Stimulated activated CD4-positive, alpha-beta T cell treated with anti-CD3 and anti-CD28 coated beads, Interleukin-15, amount 100 ng/mL, for 1 hour (primary cell): ENCODE data around the gene ACTR5.
A peak's percentile ranks its signal among the peaks of the same experiment; 100 is the strongest.

ENCODE experiments used
- DNase-seq, 2 donors: peaks; one replicate each; pipeline ENCODE4 v3.0.0-alpha.2; 2020; ENCODE audit warnings: low read depth in 1 of 2, low spot score in 1 of 2

Gene ACTR5

DNA sequence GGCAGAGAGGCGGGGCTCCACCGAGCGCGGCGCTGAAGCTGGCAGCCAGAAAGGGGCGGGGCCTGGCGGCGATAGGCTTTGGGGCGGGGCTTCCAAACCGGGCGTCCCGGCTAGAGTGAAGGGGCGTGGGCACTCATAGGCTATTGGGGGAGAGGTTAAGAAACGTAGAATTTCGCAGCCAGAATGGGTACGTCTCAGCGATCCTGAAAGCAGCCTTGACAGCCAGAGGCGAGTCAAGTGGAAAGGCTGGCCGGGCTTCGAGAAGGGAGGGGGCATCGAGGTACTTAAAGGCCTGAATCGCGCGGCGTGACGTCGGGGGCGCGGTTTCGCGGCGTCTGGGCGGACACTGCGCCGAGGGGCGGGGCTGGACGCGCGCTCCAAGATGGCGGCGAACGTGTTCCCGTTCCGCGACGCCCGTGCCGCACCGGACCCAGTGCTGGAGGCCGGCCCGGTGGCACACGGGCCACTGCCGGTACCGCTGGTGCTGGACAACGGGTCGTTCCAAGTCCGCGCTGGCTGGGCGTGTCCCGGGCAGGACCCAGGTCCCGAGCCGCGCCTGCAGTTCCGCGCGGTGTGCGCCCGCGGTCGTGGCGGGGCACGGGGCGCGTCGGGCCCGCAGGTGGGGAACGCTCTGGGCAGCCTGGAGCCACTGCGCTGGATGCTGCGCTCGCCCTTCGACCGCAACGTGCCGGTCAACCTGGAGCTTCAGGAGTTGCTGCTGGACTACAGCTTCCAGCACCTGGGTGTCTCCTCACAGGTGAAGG is at the start of gene ACTR5:
Gene ACTR5, plus strand, starts transcription at position 364 of the 764 bp plus-strand sequence. Its CDS starts 19 bp downstream, at position 383.
- DNase-seq = peak; percentile 97

DNA sequence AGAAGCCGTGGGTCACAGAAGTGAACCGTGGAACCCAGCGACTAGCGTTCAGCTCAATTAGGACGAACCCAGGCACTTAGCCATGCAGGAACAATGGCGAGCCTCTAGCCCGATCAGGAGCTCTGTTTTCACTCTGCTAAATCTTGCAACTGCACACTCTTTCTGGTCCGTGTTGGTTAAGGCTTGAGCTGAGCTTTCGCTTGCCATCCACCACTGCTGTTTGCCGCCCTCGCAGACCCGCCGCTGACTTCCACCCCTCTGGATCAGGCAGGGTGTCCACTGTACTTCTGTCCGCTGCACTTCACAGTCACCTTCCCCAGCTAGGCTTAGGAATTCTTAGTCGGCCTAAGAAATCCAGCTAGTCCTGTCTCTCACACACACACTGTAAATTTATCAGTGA is 49.7 kb upstream of the ACTR5 start:
- DNase-seq = no peak

DNA sequence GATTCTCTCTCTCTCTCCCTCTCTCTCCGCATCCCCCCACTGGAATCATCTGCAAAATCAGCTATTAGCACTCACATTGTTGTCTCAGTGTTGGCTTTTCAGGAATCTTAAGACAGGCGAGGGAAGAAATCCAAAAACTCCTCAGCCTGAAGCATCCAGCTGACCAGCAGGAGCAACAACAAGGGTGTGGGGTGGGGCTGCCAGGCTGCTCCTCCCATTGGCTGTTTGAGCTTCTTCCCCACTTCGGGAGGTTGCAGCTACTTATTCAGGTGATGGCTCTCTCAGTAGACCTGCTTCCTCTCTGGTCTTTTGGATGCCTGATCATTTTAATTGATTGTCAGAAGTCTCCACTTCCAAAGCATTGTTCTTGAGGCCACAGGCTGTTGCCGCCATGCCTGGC is 48.1 kb upstream of the ACTR5 start:
- no peak for DNase-seq

DNA sequence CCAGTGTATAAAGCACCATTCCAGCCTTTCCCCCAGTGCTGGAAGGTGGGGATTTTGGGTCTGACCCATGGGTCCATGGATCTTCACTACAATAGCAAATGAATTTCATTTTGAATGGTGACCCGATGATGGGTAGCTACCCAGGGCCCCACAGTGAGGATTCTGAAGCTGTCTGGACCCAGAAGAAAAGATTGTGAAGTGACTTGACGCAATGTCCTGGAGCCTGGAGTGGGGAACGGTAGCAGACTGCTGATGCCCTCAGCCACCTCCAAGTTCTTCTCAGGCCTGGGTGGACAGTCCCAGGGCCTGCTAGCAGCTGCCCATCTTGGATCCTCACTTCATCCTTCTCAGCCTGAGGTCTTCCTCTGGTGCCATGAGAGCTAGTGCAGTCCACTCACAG is 47.3 kb upstream of the ACTR5 start:
- no peak for DNase-seq

DNA sequence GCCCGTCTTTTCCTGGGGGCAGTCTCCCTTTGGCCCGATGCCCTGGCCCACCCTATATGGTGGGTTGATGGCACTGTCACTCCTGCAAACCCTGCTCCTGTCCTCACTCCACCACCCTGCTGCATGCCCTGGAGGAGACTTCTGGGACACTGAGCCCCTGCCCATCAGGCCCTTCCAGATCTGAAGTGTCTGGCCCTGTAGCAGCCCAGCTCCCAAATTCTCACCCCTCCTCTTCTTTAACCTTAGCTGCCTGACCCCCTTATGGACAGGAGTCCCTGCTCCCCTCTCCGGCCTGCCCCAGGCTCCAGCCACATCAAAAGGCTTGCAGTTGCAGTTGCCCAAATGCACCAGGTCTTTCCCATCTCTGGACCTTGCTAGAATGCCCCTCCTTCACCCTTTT is 44.7 kb upstream of the ACTR5 start:
- DNase-seq = no peak

DNA sequence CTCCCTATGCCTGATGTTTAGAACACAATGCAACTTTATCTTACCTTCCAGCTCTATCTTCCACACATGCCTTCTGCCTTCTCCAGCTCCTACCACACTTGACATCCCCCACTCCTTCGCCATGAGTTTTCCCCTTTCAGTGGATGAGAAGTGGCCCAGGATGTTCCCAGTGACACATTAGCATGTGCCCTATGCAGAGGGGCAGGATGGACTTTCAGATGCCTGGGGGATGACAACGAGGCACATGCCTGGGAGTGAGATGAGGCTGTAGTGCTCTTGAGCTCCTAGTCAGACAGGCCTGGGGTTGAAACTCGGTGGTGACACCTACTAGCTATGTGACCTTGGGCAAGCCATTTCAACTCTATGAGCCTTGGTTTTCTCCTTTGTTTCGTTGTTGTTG is 44.1 kb upstream of the ACTR5 start:
- DNase-seq = no peak

DNA sequence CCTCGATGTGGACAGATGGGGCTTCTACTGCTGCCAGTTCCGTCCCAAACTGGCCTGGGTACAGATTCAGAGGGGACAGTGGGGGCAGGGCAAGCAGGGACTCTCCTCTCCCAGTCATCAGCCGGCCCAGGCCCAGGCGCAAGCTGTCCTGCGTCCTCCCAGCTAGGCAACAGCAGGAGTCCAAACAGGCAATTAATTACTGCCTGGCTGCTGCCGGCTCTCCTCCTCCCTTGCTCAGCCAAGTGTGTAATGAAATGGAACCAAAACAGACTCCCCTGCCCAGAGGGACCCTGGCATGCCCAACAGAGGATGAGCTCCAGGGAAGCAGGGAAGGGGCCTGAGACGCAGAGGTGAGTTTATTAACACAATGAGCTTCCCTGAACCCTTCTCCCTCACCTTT is 41.8 kb upstream of the ACTR5 start:
- DNase-seq = no peak

DNA sequence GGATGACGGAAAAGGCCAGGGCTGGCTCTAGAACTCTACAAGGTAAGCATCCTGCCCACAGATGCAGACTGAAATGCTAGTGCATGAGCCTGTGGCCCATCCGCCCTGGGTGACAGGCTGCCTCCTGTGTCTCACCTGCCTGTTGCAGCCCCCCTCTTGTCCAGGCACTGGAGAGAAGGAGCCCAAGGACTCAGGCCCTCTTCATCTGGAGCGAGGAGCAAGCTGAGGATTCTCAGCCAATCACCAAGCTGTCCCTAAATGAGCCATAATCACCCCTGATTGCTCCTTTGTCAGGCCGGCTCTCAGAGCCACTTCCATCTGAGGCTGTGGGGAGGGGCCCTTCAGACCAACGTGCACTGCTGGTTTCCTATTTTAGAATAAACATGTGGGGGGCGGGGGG is 34.0 kb upstream of the ACTR5 start:
- DNase-seq = no peak

DNA sequence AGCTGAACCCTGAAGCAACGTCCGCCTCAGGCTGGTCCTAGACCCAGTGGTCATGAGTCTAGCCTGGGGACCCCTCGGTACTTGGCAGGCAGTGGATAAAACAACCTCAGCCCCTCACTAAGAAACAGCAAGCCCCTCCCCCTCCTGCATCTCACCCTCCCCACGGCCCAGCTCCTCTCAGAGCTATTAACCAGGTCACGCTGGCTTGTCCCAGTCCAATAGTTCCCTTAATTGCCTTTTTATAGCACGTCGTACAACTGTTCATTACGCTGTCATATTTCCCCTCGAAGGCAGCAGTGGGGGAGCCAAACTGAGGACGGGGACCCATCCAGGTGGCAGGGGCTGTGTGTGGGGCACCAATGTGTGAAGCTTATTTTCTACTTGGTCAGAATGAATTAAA is 32.6 kb upstream of the ACTR5 start:
- no peak for DNase-seq

DNA sequence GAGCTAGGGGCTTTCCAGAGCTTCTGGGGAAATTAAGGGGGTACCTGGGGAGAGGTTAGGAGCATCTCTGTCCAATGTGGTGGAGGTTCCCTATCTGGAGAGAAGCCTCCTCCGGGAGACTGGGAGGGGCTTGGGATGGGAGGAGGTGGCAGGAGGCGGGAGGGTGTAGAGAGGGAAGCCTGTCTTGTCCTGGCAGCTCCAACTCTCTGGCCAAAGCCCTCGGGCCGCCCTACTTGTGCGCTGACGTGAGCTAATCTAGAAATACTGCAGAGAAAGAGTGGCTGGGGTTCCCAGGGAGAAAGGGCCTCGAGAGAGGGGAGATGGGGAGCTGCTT is 25.6 kb upstream of the ACTR5 start:
- DNase-seq = no peak

DNA sequence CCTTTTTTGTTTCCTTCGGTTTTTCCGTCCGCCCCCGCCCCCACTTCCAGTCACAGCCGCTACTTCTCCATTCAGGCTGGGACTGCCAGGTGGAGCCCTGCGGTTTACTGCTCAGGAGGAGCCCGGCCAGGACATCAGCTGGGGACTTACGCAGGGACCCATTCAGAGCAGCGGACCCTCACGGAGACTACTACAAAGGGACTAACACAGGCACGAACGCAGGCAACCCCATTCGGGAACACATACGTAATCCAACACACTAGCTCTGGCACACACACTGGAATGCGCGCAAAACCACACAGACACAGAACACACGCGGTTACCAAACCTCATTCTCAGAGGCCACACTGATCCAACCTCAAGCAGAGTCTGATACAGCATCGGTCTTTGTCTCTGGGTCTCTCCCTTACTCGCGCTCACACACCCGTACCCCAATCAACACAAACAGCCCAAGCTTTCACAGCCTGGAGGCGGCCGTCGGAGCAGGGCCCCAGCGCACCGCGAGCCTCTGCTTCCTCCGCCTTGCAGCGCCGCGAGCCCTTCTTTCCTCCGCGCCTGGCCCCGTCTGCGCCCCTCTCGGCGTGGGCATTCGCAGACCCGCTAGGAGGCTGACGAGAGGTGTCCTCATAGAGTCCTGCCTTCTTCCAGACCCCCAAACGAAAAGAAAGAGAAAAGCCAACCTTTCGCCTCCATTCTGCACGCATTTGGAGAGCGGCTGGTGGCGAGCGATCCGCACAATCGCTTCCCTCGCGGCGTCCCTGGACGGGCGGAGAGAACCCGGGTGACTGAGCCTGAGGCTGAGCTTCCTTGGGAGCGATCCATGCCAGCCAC is 25.0 kb upstream of the ACTR5 start:
- no peak for DNase-seq

DNA sequence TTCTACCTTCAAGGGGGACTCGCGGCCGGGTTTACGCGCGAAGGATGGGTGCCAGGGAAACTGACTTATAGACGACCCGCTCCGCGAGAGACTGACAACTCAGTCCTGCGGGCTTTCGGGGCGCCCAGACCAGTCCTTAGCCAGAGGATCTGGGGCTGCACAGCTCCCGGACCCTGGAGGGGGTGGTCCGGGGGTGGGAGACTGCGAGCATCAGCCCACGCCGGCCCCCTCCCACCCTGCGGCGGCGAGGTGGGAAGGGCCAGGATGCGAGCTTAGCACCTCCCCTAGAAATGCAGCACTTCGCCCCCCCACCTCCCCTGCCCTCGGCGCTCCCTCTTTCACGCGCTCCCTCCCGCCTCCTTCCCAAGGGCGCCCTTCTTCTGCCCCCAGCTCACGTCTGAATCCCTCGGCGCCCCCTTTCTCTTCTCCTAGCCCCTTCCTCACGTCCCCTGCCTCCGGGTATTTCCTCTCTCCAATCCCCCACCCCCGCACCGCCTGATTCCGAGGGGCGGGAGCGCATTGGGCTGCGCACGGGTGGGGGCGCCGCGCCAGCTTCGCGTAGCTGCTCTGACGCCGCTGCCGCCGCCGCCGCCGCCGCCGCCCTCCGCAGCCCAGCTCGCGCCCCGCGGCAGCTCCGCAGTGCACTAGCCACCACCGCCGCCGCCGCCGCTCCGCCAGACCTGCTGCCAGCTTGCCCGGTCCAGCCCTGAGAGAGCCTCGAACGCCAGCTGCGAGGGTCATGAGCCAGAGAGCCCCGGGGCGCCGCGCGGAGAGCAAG is 24.2 kb upstream of the ACTR5 start, which contains the start of gene SLC32A1:
Gene SLC32A1, plus strand, starts transcription at position 639 of the 778 bp plus-strand sequence. CDS start 239 bp downstream, outside the sequence.
- DNase-seq = no peak

DNA sequence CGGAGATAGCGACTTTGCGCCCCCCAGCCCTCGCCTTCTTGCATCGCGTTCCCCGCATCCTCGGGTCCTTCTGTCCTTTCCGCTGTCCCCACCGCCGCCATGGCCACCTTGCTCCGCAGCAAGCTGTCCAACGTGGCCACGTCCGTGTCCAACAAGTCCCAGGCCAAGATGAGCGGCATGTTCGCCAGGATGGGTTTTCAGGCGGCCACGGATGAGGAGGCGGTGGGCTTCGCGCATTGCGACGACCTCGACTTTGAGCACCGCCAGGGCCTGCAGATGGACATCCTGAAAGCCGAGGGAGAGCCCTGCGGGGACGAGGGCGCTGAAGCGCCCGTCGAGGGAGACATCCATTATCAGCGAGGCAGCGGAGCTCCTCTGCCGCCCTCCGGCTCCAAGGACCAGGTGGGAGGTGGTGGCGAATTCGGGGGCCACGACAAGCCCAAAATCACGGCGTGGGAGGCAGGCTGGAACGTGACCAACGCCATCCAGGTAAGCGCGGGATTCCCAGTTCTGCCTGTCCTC is 23.6 kb upstream of the ACTR5 start:
- no peak for DNase-seq

DNA sequence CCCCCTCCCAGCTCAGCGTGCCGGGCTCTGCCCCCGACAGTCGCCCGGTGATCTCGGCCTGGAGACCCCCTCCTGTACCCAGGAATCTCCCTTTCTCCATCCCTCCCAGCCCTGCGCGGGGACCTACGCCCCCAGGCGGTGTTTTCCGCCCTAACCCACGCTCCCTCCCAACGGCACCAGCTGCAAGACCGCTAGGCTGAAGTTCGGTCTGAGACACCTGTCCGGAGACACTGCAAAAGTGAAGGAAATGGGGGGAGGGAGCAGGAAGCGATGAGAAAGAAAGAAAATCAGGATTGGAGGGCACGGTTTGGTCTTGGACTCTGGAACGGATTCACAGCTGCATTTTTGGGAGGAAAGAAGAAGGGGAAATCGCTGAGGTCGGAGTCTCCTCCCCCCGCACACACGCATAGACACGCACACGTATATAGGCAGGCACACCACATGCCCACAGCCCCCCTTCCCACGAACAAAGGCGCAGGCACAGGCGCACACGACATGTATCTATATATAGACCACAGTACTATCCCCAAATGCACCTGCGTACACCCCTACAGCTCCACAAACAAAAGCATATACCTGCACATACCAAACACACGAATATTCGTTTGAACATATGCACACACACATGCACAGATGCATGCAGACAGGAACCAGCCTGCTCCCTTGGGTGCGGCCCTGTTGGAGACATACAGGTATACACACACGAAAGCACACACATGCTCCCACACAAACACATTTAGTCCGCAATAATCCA is 22.9 kb upstream of the ACTR5 start:
- no peak for DNase-seq

DNA sequence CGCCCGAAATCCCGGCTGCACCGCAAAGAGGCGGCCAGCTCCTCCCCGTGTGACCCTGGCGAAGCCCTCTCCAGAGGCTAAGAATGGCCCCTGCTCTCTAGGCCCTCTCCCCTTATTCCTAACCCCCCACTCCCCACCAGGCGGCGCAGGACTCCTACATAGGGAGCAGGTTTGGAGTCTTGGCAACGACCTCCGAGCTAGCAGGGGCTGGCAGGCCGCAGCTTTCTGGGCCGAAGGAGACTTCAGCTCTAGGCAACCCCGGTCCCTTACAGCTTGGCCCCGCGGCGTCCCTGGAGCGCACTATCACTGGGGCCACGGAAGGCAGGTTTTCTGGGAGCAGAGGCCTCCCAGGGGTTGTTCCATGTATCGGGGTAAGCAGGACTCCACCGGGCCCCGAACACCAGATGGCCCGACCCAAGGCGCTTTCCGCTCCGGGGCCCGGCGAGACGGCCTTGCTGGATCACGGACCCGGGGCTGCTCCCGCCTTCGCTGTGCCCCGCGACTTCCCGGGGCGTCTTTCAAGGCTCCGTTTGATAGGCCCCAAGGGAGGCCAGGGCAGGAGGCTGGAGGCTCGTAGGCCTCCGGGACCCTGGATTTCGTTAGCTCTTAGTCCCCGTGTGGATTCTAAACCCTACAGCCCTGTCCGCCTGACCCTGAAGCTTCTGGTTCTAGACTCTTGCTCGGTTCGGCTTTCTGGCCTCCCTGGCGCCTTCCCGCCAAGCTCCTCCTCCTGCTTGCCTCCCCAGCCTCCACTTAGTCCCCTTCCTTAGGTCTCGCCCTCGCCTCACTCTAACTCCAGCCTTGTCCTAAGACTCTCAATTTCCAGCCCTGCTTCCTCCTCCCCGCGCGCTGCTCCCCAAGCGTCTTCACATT is 22.1 kb upstream of the ACTR5 start:
- peak in 1 of 2 donors; percentile 33 for DNase-seq

DNA sequence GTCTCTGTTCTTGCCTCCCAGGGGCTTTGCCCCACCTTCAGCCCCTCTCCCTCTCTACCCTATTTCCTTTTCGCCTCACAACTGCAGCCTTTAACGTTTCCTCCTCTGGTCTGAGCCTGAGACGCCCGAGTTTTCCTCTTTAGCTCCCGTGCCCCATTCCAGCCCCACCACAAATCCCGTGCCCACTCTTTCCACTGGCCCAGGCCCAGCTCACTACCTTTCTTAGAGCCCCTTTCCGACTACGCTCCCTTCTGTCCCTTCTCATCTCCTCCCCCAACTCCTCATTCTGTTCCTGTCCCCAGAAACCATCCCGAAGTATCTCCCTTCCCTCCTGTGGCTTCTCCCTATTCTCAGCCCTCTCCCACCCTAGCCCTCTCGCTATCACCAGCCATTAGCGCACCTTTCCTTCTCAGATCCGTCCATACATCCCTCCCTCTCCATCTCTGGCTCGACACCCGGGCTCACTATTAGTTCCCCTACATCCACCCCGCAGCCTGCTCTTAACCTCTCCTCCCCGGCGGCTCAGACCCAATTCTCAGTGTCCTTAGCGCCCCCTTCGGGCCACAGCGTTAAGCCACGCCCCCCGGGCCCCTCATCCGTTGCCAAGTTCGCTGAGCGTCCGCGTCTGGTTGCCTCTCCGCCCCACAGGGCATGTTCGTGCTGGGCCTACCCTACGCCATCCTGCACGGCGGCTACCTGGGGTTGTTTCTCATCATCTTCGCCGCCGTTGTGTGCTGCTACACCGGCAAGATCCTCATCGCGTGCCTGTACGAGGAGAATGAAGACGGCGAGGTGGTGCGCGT is 21.3 kb upstream of the ACTR5 start:
- peak in 1 of 2 donors; percentile 50 for DNase-seq

DNA sequence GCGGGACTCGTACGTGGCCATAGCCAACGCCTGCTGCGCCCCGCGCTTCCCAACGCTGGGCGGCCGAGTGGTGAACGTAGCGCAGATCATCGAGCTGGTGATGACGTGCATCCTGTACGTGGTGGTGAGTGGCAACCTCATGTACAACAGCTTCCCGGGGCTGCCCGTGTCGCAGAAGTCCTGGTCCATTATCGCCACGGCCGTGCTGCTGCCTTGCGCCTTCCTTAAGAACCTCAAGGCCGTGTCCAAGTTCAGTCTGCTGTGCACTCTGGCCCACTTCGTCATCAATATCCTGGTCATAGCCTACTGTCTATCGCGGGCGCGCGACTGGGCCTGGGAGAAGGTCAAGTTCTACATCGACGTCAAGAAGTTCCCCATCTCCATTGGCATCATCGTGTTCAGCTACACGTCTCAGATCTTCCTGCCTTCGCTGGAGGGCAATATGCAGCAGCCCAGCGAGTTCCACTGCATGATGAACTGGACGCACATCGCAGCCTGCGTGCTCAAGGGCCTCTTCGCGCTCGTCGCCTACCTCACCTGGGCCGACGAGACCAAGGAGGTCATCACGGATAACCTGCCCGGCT is 20.6 kb upstream of the ACTR5 start:
- no peak for DNase-seq

DNA sequence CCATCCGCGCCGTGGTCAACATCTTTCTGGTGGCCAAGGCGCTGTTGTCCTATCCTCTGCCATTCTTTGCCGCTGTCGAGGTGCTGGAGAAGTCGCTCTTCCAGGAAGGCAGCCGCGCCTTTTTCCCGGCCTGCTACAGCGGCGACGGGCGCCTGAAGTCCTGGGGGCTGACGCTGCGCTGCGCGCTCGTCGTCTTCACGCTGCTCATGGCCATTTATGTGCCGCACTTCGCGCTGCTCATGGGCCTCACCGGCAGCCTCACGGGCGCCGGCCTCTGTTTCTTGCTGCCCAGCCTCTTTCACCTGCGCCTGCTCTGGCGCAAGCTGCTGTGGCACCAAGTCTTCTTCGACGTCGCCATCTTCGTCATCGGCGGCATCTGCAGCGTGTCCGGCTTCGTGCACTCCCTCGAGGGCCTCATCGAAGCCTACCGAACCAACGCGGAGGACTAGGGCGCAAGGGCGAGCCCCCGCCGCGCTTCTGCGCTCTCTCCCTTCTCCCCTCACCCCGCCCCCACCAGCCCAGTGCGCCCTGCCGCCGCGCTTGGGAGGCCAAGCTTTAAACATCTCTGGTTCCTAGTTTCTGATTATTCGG is 20.0 kb upstream of the ACTR5 start:
- no peak for DNase-seq
